RWPE1 (cell line): Measurements from ENCODE around the gene SDHA.
"Not testable (repeated sequence)": the region's sequence is repeated elsewhere in the genome, so short reads cannot be mapped to it uniquely, and the experiment has no call there.

Experiments used
- CTCF ChIA-PET: fragments of 350-600 bp; sonication (Branson Sonifier 250); formaldehyde crosslinking; extraction: SDS; loops from one replicate; lab custom pipeline; 2021; lab: Yijun Ruan, JAX
- POLR2A ChIA-PET: fragments of 400-600 bp; formaldehyde crosslinking; extraction: SDS; loops from one replicate; lab custom pipeline; 2020; ENCODE audit warnings: antibody characterized with exemption; ENCODE audit not compliant: low non-redundant PET; lab: Yijun Ruan, JAX
- DNase-seq: peaks from one replicate; pipeline ENCODE4 v3.0.0; 2012; ENCODE audit warnings: low spot score
- H3K27ac ChIP-seq: fragments of 450-650 bp; 2 replicates; pipeline ENCODE4 v1.5.1; 2017
- TF ChIP-seq, protein P1 (sequence below): fragments of 450-650 bp; conservative IDR thresholded peaks from 2 replicates; pipeline ENCODE4 v1.5.1; 2017; ENCODE audit warnings: low read depth, mild to moderate bottlenecking

SDHA gene

DNA sequence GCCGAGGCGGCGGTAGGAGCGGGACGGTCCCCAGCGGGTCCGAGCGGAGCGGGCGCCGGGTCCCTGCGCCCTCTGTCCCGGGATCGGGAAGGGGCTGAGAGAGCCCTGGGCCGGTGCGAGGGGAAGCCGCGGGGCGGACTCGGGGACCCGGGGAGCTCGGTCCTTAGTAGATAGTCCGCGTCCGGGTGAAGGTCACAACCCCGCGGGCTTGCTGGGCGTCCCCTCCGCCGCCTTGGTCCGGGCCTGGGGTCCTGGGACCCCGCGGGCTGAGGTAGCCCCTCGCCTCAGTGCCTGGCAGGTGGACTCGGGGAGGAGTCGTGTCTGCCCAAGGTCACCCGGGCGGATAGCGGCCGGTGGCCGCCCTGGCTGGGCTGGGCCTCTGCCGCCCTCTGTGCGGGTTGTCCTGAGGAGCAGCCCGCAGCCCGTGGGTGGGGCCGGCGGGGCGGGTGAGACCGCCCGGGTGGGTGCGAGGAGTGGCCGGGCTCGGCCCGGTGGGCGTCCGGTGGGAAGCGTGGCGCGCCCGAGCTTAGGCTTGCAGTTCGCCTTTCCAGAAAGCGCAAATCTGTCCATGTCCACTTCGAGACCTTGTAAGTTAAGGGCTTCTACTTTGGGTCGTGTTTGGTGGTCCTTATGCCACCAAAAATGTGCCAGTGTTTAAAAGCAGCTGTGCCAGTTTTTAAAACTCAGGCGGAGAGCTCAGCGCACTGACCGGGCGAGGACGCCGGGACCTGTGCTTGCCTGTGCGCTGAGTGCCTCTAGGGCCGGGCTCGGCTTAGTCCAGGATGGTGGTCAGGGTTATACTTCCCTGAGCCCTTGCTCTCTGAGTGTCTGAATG, 554 bp downstream of the SDHA start:
- CTCF ChIA-PET, result interaction anchor here (0.7 to 0.9 kb wide), 5 partner anchors 20 to 782 kb away, joined by 3 to 5 read pairs (median 3); no protein-coding TSS in a partner anchor
- POLR2A ChIA-PET, result interaction anchor here (0.6 kb wide), 2 partner anchors 63 to 984 kb away, joined by 4 read pairs; no protein-coding TSS in a partner anchor
- peak; percentile 23 for DNase-seq
- H3K27ac ChIP-seq, result peak overlapping the region; percentile 88
- TF ChIP-seq, protein P1, sequence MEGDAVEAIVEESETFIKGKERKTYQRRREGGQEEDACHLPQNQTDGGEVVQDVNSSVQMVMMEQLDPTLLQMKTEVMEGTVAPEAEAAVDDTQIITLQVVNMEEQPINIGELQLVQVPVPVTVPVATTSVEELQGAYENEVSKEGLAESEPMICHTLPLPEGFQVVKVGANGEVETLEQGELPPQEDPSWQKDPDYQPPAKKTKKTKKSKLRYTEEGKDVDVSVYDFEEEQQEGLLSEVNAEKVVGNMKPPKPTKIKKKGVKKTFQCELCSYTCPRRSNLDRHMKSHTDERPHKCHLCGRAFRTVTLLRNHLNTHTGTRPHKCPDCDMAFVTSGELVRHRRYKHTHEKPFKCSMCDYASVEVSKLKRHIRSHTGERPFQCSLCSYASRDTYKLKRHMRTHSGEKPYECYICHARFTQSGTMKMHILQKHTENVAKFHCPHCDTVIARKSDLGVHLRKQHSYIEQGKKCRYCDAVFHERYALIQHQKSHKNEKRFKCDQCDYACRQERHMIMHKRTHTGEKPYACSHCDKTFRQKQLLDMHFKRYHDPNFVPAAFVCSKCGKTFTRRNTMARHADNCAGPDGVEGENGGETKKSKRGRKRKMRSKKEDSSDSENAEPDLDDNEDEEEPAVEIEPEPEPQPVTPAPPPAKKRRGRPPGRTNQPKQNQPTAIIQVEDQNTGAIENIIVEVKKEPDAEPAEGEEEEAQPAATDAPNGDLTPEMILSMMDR, result no peak

DNA sequence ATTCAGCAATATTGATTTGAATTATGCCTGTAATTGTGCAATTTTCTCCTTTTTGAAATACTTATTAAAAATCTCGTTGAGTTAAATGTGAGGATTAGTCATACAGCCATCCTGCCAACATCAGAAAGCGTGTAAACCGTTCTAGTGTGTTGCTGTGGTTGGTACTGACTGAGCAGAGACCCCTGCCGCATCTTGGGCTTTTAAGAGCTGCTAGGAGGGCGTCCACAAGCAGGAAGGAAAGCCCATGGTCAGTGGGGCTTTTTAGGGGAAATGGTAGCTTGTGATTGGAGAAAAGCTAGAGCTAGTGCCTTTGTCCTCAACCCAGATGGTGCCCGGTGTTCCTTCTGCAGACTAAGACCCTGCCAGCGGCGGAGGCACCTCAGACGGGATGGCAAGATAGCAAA, 1.3 kb downstream of the SDHA start:
- ChIA-PET CTCF (interaction anchor here (0.7 to 0.9 kb wide), 4 partner anchors 28 to 781 kb away, joined by 3 to 5 read pairs (median 3); no protein-coding TSS in a partner anchor), POLR2A (interaction anchor here (0.6 kb wide), 1 partner anchor 62 kb away, joined by 4 read pairs; no protein-coding TSS in a partner anchor)
- H3K27ac ChIP-seq, result peak overlapping the region; percentile 88
- TF ChIP-seq, protein P1, result no peak
- DNase-seq, result no peak

DNA sequence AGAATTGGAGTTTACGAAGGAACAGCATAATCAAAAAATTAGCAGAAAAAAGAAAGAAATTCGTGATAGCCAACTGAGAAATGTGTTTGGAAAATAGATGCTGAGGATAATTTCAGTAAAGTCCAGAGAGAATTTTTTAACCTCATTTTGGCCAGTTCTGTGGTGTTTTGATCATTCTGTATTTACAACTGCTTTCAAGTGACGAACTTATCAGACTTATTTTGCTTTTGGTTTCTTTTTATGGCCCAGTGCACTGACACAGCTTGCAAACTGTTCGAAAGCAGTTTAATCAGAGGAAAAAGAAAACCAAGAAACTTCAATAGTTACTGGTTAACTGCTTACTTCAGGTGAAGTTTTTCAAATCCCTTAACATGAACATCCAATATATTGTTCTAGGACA, 1.9 kb downstream of the SDHA start:
- DNase-seq, result no peak
- no peak overlapping the region for H3K27ac ChIP-seq
- ChIA-PET POLR2A (no interaction called here), CTCF (interaction anchor here (0.5 to 0.9 kb wide), 3 partner anchors 28 to 302 kb away, joined by 3 to 5 read pairs (median 4); no protein-coding TSS in a partner anchor)
- TF ChIP-seq, protein P1, result no peak

DNA sequence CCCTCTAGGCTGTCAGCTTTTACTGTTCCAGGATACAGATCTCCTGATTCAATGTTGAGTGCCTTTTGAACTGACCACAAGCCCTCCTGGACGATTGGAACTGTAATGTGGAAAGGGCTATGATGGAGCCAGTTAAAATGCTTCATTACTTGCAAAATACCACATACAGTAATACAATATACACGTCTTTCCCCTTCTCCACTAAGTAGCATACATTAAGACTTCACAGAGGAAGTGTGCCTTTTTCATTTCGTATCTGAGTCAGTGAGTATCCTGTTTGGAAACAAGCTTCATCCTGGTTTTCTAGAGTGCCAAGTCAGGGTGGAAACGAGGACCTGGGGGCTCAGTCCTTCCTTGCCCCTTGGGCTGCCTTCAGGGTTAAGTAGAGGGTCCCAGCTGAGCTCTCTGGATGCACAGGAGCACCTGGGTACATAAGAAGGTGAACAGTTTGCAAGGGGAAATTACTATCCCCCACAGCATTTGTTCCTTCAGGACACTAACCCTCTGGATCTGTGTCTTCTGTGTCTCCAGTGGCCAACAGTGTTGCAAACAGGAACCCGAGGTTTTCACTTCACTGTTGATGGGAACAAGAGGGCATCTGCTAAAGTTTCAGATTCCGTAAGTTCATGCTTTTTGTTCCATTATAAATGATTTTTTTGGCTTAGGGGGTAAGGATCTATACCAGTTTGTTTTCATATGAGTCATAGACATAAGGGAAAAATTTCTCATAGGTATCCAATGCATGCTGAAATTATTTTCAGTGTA, 5.0 kb downstream of the SDHA start:
- peak overlapping the region; percentile 13; the same call in 1 of the 2 replicates for H3K27ac ChIP-seq
- POLR2A ChIA-PET, DNase-seq: not testable (repeated sequence)
- CTCF ChIA-PET, result interaction anchor here (0.6 kb wide), 1 partner anchor 46 kb away, joined by 3 read pairs; no protein-coding TSS in a partner anchor

DNA sequence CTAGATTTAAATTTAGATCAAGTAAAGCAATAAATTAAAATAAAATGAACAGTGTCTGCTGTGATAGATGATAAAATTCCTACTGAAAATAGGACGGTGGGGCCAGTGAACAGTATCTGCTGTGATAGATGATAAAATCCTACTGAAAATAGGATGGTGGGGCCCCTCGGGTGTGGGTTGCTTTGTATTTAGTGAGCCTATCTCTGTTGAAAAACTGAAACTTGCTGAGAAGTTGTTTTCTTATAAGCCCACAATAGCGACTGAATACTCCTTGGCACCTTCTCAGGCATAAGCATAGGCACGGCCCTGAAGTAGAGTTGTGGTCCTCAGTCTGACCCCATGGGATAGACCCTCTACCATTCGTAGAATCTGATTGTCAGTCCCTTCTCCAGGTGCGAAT, 5.7 kb downstream of the SDHA start:
- TF ChIP-seq, protein P1, result no peak
- DNase-seq, result no peak

DNA sequence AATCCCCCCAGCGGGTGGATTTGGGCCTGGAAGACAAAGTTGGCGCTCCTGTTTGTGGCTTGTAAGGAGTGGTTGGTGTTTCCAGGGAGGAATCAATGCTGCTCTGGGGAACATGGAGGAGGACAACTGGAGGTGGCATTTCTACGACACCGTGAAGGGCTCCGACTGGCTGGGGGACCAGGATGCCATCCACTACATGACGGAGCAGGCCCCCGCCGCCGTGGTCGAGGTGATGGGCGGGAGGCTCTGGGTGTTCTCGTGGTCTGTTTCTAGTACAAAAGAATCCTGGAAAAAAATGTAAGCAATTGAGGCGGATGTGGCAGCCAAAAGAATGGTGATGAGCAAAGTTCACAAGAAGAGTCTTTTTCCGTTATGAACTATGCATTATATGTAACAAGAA, 7.2 kb downstream of the SDHA start:
- ChIA-PET CTCF (no interaction called here), POLR2A (no interaction called here)
- no peak for DNase-seq
- H3K27ac ChIP-seq, result no peak overlapping the region
- TF ChIP-seq, protein P1, result no peak

More for the DNA sequence above, 5.7 kb downstream of the SDHA start:
- POLR2A ChIA-PET, result no interaction called here
- CTCF ChIA-PET, result no interaction called here
- H3K27ac ChIP-seq, result no peak overlapping the region

DNA sequence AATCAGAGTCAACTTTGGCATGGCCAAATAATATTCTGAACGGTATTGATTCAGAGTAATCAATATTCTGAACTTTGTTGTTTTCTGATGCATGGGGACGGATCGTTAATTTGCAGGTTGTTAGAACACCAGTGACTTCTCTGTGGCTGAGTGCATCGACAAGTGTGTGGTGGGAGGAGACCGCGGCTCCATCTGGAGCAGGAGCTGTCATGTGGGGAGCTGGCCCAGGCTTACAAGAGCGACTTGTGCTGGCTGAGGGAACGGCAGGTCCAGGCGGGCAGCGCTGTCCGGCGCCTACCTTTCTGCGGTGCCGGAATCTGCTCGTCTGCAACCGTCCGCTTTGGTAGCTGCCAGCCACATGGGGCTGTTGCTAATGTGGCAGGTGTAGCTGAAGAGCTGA, 9.3 kb downstream of the SDHA start:
- CTCF ChIA-PET, DNase-seq, POLR2A ChIA-PET, H3K27ac ChIP-seq: not testable (repeated sequence)
